GM18511 (cell line): ENCODE measurements around the gene STXBP6.
"Not testable (repeated sequence)": the region's sequence is repeated elsewhere in the genome, so short reads cannot be mapped to it uniquely, and the experiment has no call there.

Experiments
- ATAC-seq: cut with Tn5 transposase; IDR thresholded peaks from one replicate; pipeline ENCODE4 v1.9.1; 2021; ENCODE audit warnings: mild to moderate bottlenecking, moderate library complexity; ENCODE audit not compliant: unreplicated experiment

STXBP6 gene

GRCh38 chr14:24813819-24814259, 236.1 kb downstream of the STXBP6 start:
- ATAC-seq = no peak

- no peak for ATAC-seq
Observed at GRCh38 chr14:24813089-24813815, 236.7 kb downstream of the STXBP6 start.

GRCh38 chr14:24809135-24809534, 240.8 kb downstream of the STXBP6 start:
- no peak for ATAC-seq

GRCh38 chr14:24808412-24808811, 241.5 kb downstream of the STXBP6 start:
- no peak for ATAC-seq

GRCh38 chr14:24806061-24806678, 243.8 kb downstream of the STXBP6 start:
- ATAC-seq = peak; percentile 89

- no peak for ATAC-seq
Observed at GRCh38 chr14:24804552-24805212, 245.3 kb downstream of the STXBP6 start.

- ATAC-seq = no peak
Observed at GRCh38 chr14:24803933-24804494, 245.9 kb downstream of the STXBP6 start.

GRCh38 chr14:24803426-24803825, 246.5 kb downstream of the STXBP6 start:
- ATAC-seq = not testable (repeated sequence)

GRCh38 chr14:24802236-24802635, 247.7 kb downstream of the STXBP6 start:
- ATAC-seq = no peak

- no peak for ATAC-seq
Observed at GRCh38 chr14:24801024-24801423, 248.9 kb downstream of the STXBP6 start.

GRCh38 chr14:24798911-24799462, 251.0 kb downstream of the STXBP6 start:
- peak; percentile 87 for ATAC-seq

- no peak for ATAC-seq
Observed at GRCh38 chr14:24795406-24795805, 254.5 kb downstream of the STXBP6 start.

- ATAC-seq = no peak
Observed at GRCh38 chr14:24794644-24795305, 255.2 kb downstream of the STXBP6 start.

GRCh38 chr14:24790196-24790595, 259.8 kb downstream of the STXBP6 start:
- ATAC-seq = no peak

- no peak for ATAC-seq
Observed at GRCh38 chr14:24789378-24789884, 260.5 kb downstream of the STXBP6 start.

- no peak for ATAC-seq
Observed at GRCh38 chr14:24785698-24786097, 264.2 kb downstream of the STXBP6 start.

- ATAC-seq = no peak
Observed at GRCh38 chr14:24784981-24785380, 265.0 kb downstream of the STXBP6 start.

- no peak for ATAC-seq
Observed at GRCh38 chr14:24783791-24784190, 266.2 kb downstream of the STXBP6 start.

GRCh38 chr14:24780281-24780680, 269.7 kb downstream of the STXBP6 start:
- ATAC-seq = no peak

GRCh38 chr14:24777678-24778077, 272.3 kb downstream of the STXBP6 start:
- no peak for ATAC-seq

- ATAC-seq = no peak
Observed at GRCh38 chr14:24775950-24776349, 274.0 kb downstream of the STXBP6 start.
